Loucy (cell line): ENCODE results near the gene COMTD1.

Experiments used
- CTCF ChIP-seq: fragments of 200-600 bp; sonication (generic); conservative IDR thresholded peaks from 2 replicates; pipeline ENCODE4 v1.5.1; 2014; ENCODE audit warnings: mild to moderate bottlenecking, antibody characterized with exemption, low read length
- EZH2phosphoT487 ChIP-seq: fragments of 200-600 bp; IDR thresholded peaks from 2 replicates; pipeline ENCODE4 v1.6.1; 2018; ENCODE audit warnings: antibody characterized with exemption, mild to moderate bottlenecking, moderate library complexity, borderline replicate concordance

GRCh38 chr10:75261813-75262705 lies 26.3 kb upstream of the COMTD1 start:
- TF ChIP-seq CTCF (no peak), EZH2phosphoT487 (no peak)
